SK-N-SH (cell line): ENCODE data around the gene GREM2. TPM values are rescaled to one million over a fixed set of nuclear protein-coding genes. Genes with fewer than 3 reads are reported as not detected.

Source experiments
- CTCF ChIA-PET: fragments of 300-600, 350-600 bp; formaldehyde crosslinking; extraction: SDS; loops from one replicate; lab custom pipeline; 2021; lab: Yijun Ruan, JAX
- POLR2A ChIA-PET: fragments of 350-600 bp; sonication (Branson Sonifier 250); formaldehyde crosslinking; extraction: SDS; loops from one replicate; lab custom pipeline; 2020; ENCODE audit warnings: antibody characterized with exemption, inconsistent platforms; lab: Yijun Ruan, JAX
- DNase-seq: peaks from one replicate; pipeline ENCODE4 v3.0.0; 2012
- H2AFZ ChIP-seq: fragments of 200-600 bp; sonication (generic); 2 replicates; pipeline ENCODE4 v1.8.1; 2016; ENCODE audit warnings: antibody characterized with exemption, mild to moderate bottlenecking, low read depth
- H3F3A ChIP-seq: fragments of 200-600 bp; sonication (generic); replicated peaks from 2 replicates; pipeline ENCODE3; 2016; ENCODE audit warnings: antibody characterized with exemption, mild to moderate bottlenecking; ENCODE audit not compliant: insufficient read depth
- H3K27ac ChIP-seq, 2 experiments: fragments of 200-500 bp in 1 of 2; fragments of 200-600 bp in 1 of 2; sonication (Bioruptor generic) in 1 of 2; sonication (generic), shearing (Covaris generic) in 1 of 2; 2 replicates each; pipeline versions ENCODE4 v1.5.1 to v1.6.1; 2014 to 2016; ENCODE audit warnings: low read depth in 2 of 2, inconsistent platforms in 1 of 2, low read length in 1 of 2, mild to moderate bottlenecking in 1 of 2, mixed read lengths in 1 of 2
- H3K27me3 ChIP-seq: fragments of 200-600 bp; sonication (generic), shearing (Covaris generic); 2 replicates; pipeline ENCODE4 v1.6.1; 2016; ENCODE audit warnings: mixed run types; ENCODE audit not compliant: insufficient read depth
- H3K36me3 ChIP-seq, 2 experiments: fragments of 200-500 bp in 1 of 2; fragments of 200-600 bp in 1 of 2; sonication (Bioruptor generic) in 1 of 2; sonication (generic) in 1 of 2; replicated peaks in 1 of 2; 2 replicates each; pipeline versions ENCODE3 to v1.5.1; 2014 to 2016; ENCODE audit warnings: low read length in 1 of 2, mild to moderate bottlenecking in 1 of 2; ENCODE audit not compliant: insufficient read depth in 2 of 2, control insufficient read depth in 1 of 2
- H3K4me1 ChIP-seq, 2 experiments: fragments of 200-500 bp in 1 of 2; fragments of 200-600 bp in 1 of 2; sonication (Bioruptor generic) in 1 of 2; sonication (generic), shearing (Covaris generic) in 1 of 2; 2 replicates each; pipeline versions ENCODE4 v1.5.1 to v1.6.1; 2014 to 2016; ENCODE audit warnings: low read depth in 1 of 2, low read length in 1 of 2, mixed run types in 1 of 2; ENCODE audit not compliant: insufficient read depth in 2 of 2, control insufficient read depth in 1 of 2
- H3K4me2 ChIP-seq: fragments of 200-600 bp; sonication (generic), shearing (Covaris generic); 2 replicates; pipeline ENCODE4 v1.6.1; 2017; ENCODE audit warnings: mixed run types
- H3K4me3 ChIP-seq, 2 experiments: fragments of 200-500 bp in 1 of 2; fragments of 200-600 bp in 1 of 2; sonication (Bioruptor generic) in 1 of 2; sonication (generic), shearing (Covaris generic) in 1 of 2; 2 replicates each; pipeline versions ENCODE4 v1.5.1 to v1.8.1; 2014 to 2016; ENCODE audit warnings: low read depth in 2 of 2, inconsistent platforms in 1 of 2, low read length in 1 of 2, mild to moderate bottlenecking in 1 of 2, mixed read lengths in 1 of 2, moderate library complexity in 1 of 2
- H3K79me2 ChIP-seq: fragments of 200-600 bp; sonication (generic); 2 replicates; pipeline ENCODE4 v1.8.1; 2017; ENCODE audit warnings: mild to moderate bottlenecking; ENCODE audit not compliant: insufficient read depth
- H3K9ac ChIP-seq: fragments of 200-600 bp; sonication (generic); 2 replicates; pipeline ENCODE4 v1.6.1; 2017; ENCODE audit warnings: mixed run types
- H3K9me2 ChIP-seq: fragments of 200-600 bp; sonication (generic); 2 replicates; pipeline ENCODE4 v1.6.1; 2017; ENCODE audit warnings: mixed run types
- H3K9me3 ChIP-seq: fragments of 200-600 bp; sonication (generic); 2 replicates; pipeline ENCODE4 v1.6.1; 2017; ENCODE audit warnings: mixed run types, mild to moderate bottlenecking, moderate library complexity
- H4K20me1 ChIP-seq: fragments of 200-600 bp; sonication (generic); 2 replicates; pipeline ENCODE4 v1.6.1; 2017; ENCODE audit warnings: mild to moderate bottlenecking, mixed run types; ENCODE audit not compliant: insufficient read depth
- CHD2 ChIP-seq: fragments of 150-350 bp; IDR thresholded peaks from 2 replicates; pipeline ENCODE4 v1.6.1; 2018; ENCODE audit warnings: low read length; ENCODE audit not compliant: partially characterized antibody
- EZH2phosphoT487 ChIP-seq: fragments of 200-600 bp; sonication (generic); IDR thresholded peaks from 2 replicates; pipeline ENCODE4 v1.6.1; 2017; ENCODE audit warnings: low read depth, mixed run types, mild to moderate bottlenecking, antibody characterized with exemption, moderate library complexity, borderline replicate concordance
- FOSL2 ChIP-seq: IDR thresholded peaks from 2 replicates; pipeline ENCODE4 v1.4.0; 2012; ENCODE audit warnings: low read depth, mild to moderate bottlenecking, moderate library complexity, borderline replicate concordance
- FOXJ3 ChIP-seq: sonication (generic); formaldehyde crosslinking; IDR thresholded peaks from 2 replicates; pipeline ENCODE4 v1.5.1; 2020; ENCODE audit warnings: mild to moderate bottlenecking, missing genetic modification reagents
- FOXM1 ChIP-seq: IDR thresholded peaks from 2 replicates; pipeline ENCODE4 v1.4.0; 2012; ENCODE audit warnings: low read depth, mild to moderate bottlenecking
- GATA2 ChIP-seq: sonication (generic); formaldehyde crosslinking; IDR thresholded peaks from 2 replicates; pipeline ENCODE4 v1.5.0; 2020; ENCODE audit warnings: mild to moderate bottlenecking, missing genetic modification reagents
- JUND ChIP-seq: IDR thresholded peaks from 2 replicates; pipeline ENCODE4 v1.4.0; 2012
- MEF2A ChIP-seq: IDR thresholded peaks from 2 replicates; pipeline ENCODE4 v1.4.0; 2012; ENCODE audit warnings: low read depth, borderline replicate concordance
- MXI1 ChIP-seq: IDR thresholded peaks from 2 replicates; pipeline ENCODE4 v1.6.1; 2012; ENCODE audit warnings: mild to moderate bottlenecking, low read depth, low read length, improper control_type of control experiment
- PBX3 ChIP-seq: IDR thresholded peaks from 2 replicates; pipeline ENCODE4; 2012
- RCOR1 ChIP-seq: fragments of 150-350 bp; IDR thresholded peaks from 2 replicates; pipeline ENCODE4 v1.6.1; 2017; ENCODE audit warnings: antibody characterized with exemption, low read length
- SMC3 ChIP-seq: IDR thresholded peaks from 2 replicates; pipeline ENCODE4 v1.6.1; 2012; ENCODE audit warnings: low read depth, low read length, improper control_type of control experiment
- TAF1 ChIP-seq: IDR thresholded peaks from 2 replicates; pipeline ENCODE4 v1.6.1; 2012; ENCODE audit warnings: low read depth, mild to moderate bottlenecking, low read length, moderate library complexity, borderline replicate concordance
- TCF12 ChIP-seq: IDR thresholded peaks from 2 replicates; pipeline ENCODE4 v1.4.0; 2012
- USF1 ChIP-seq: IDR thresholded peaks from 2 replicates; pipeline ENCODE4 v1.4.0; 2012; ENCODE audit warnings: low read depth, borderline replicate concordance
- USF2 ChIP-seq: fragments of 150-350 bp; IDR thresholded peaks from 2 replicates; pipeline ENCODE4 v1.6.1; 2017; ENCODE audit warnings: antibody characterized with exemption, low read length, low read depth, borderline replicate concordance
- WGBS: methylation state at CpG from one replicate; pipeline ENCODE4 v1.1.6; 2017; ENCODE audit warnings: low lambda C conversion rate; 5-methylcytosine and 5-hydroxymethylcytosine counted together
- polyA plus RNA-seq, 3 experiments: library from polyadenylated mRNA; depleted of rRNA; stranded (reverse); fragments of >200 nt; gene quantifications; 2 replicates each; pipeline ENCODE4 v1.2.3, GENCODE V29; 2012

Gene GREM2
- polyA plus RNA-seq, 1 of the 3 experiments (the other 2 are of a cell fraction) = 0.94 TPM

GRCh38 chr1:240508950-240509349, 103.0 kb downstream of the GREM2 start:
- Histone ChIP-seq H3K9me2 (no peaks in the 10 kb centered on the region), H3K4me3 (no peak overlapping the region), H3K79me2 (no peaks in the 10 kb centered on the region), H3K9me3 (no peaks in the 10 kb centered on the region), H3K4me1 (peaks cover 0 to 11% of the 10 kb centered on the region in 2 experiments; a peak in 2 of 4 replicates), H2AFZ (no peak overlapping the region), H3F3A (peaks cover 4% of the 10 kb centered on the region), H3K9ac (no peak overlapping the region), H4K20me1 (no peaks in the 10 kb centered on the region), H3K27ac (no peak overlapping the region; a peak in 1 of 4 replicates), H3K27me3 (no peaks in the 10 kb centered on the region), H3K4me2 (no peak overlapping the region), H3K36me3 (no peaks in the 10 kb centered on the region)
- WGBS = 25% methylated on average over 2 of the region's 2 CpGs
- DNase-seq = peak; percentile 56
- TF ChIP-seq USF2 = no peak
- peak; percentile 90 for TF ChIP-seq TCF12
- no peak for TF ChIP-seq GATA2 (CRISPR knock-in tag)
- no peak for TF ChIP-seq JUND
- TF ChIP-seq PBX3 = peak; percentile 84
- TF ChIP-seq MXI1 = no peak
- TF ChIP-seq FOXJ3 (CRISPR knock-in tag) = no peak
- TF ChIP-seq SMC3 = no peak
- ChIA-PET POLR2A (no interaction called here), CTCF (no interaction called here)

- Histone ChIP-seq H3K36me3 (no peaks in the 10 kb centered on the region), H3K9ac (no peak overlapping the region), H3K9me3 (no peaks in the 10 kb centered on the region), H3K4me1 (peaks cover 0 to 11% of the 10 kb centered on the region in 2 experiments; a peak in 2 of 4 replicates), H4K20me1 (no peaks in the 10 kb centered on the region), H2AFZ (no peak overlapping the region), H3F3A (peaks cover 4% of the 10 kb centered on the region), H3K79me2 (no peaks in the 10 kb centered on the region), H3K4me2 (no peak overlapping the region), H3K9me2 (no peaks in the 10 kb centered on the region), H3K27ac (peak overlapping the region in 1 of 2 experiments; percentile 24; a peak in 1 of 4 replicates), H3K27me3 (no peaks in the 10 kb centered on the region)
- POLR2A ChIA-PET = no interaction called here
- no peak for DNase-seq
- TF ChIP-seq EZH2phosphoT487 (no peak), MEF2A (no peak), TAF1 (no peak), RCOR1 (no peak), CHD2 (no peak), FOXM1 (no peak), USF1 (no peak), FOSL2 (no peak), TCF12 (peak; percentile 25; the same call in 1 of the 2 replicates)
- TF ChIP-seq, all 33 proteins: peak for 1
- 59% methylated on average over 3 of the region's 3 CpGs for WGBS
- H3K4me3 ChIP-seq = no peak overlapping the region
- CTCF ChIA-PET = no interaction called here
These were observed 103.8 kb downstream of the GREM2 start for GRCh38 chr1:240508201-240508600.
